GM19193 (cell line): ENCODE data around the gene SLCO2A1.

Experiments
- POLR2A ChIP-seq: IDR thresholded peaks from 4 replicates; pipeline ENCODE4 v1.6.1; 2011; ENCODE audit not compliant: insufficient read depth, insufficient read length; ENCODE audit errors: extremely low read depth

Gene SLCO2A1

GRCh38 chr3:133989936-133990702 is 39.6 kb downstream of the SLCO2A1 start:
- no peak for TF ChIP-seq POLR2A

GRCh38 chr3:133988631-133989161 is 41.0 kb downstream of the SLCO2A1 start:
- no peak for TF ChIP-seq POLR2A

- no peak for TF ChIP-seq POLR2A
Observed at GRCh38 chr3:133987948-133988484, 41.7 kb downstream of the SLCO2A1 start.

GRCh38 chr3:133987136-133987535 is 42.6 kb downstream of the SLCO2A1 start:
- TF ChIP-seq POLR2A: no peak

- TF ChIP-seq POLR2A: no peak
Observed at GRCh38 chr3:133986311-133986710, 43.4 kb downstream of the SLCO2A1 start.

GRCh38 chr3:133984975-133985374 is 44.8 kb downstream of the SLCO2A1 start:
- no peak for TF ChIP-seq POLR2A

- TF ChIP-seq POLR2A: no peak
Observed at GRCh38 chr3:133983576-133984560, 45.9 kb downstream of the SLCO2A1 start.

- TF ChIP-seq POLR2A: no peak
Observed at GRCh38 chr3:133983126-133983525, 46.6 kb downstream of the SLCO2A1 start.

GRCh38 chr3:133980550-133980949 is 49.2 kb downstream of the SLCO2A1 start:
- no peak for TF ChIP-seq POLR2A

GRCh38 chr3:133980035-133980434 is 49.7 kb downstream of the SLCO2A1 start:
- TF ChIP-seq POLR2A: no peak

- TF ChIP-seq POLR2A: no peak
Observed at GRCh38 chr3:133979553-133979952, 50.2 kb downstream of the SLCO2A1 start.

- no peak for TF ChIP-seq POLR2A
Observed at GRCh38 chr3:133977568-133977967, 52.2 kb downstream of the SLCO2A1 start.

- TF ChIP-seq POLR2A: no peak
Observed at GRCh38 chr3:133973249-133973980, 56.3 kb downstream of the SLCO2A1 start.

GRCh38 chr3:133972156-133972555 is 57.6 kb downstream of the SLCO2A1 start:
- no peak for TF ChIP-seq POLR2A
